GM12864 (cell line): Measurements from ENCODE around the gene ARID1B.

Experiments used
- DNase-seq: peaks from one replicate; pipeline ENCODE4 v3.0.0-alpha.2; 2011; ENCODE audit warnings: low read depth
- H3K4me3 ChIP-seq: 2 replicates; pipeline ENCODE4 v1.5.1; 2011; ENCODE audit warnings: mild to moderate bottlenecking, low read depth, low read length, control low read depth
- CTCF ChIP-seq: IDR thresholded peaks from 2 replicates; pipeline ENCODE4 v1.5.1; 2011; ENCODE audit warnings: low read depth, mild to moderate bottlenecking, moderate library complexity, low read length, control low read depth, inconsistent platforms; ENCODE audit errors: missing control alignments

ARID1B gene

GRCh38 chr6:156916130-156916801 is 139.1 kb downstream of the ARID1B start:
- no peak for TF ChIP-seq CTCF
- no peak for DNase-seq
- H3K4me3 ChIP-seq: peak overlapping the region; percentile 37

- peak; percentile 31 for DNase-seq
- no peak overlapping the region; the same call in 1 of the 2 replicates for H3K4me3 ChIP-seq
- TF ChIP-seq CTCF: no peak
Observed at GRCh38 chr6:156917213-156917612, 140.0 kb downstream of the ARID1B start.

GRCh38 chr6:156918647-156919046 is 141.5 kb downstream of the ARID1B start:
- no peak overlapping the region for H3K4me3 ChIP-seq
- TF ChIP-seq CTCF: no peak
- DNase-seq: no peak

- H3K4me3 ChIP-seq: no peak overlapping the region
- no peak for TF ChIP-seq CTCF
- DNase-seq: no peak
Observed at GRCh38 chr6:156919370-156919769, 142.2 kb downstream of the ARID1B start.

- H3K4me3 ChIP-seq: no peak overlapping the region
- DNase-seq: no peak
- TF ChIP-seq CTCF: no peak
Observed at GRCh38 chr6:156919814-156920369, 142.7 kb downstream of the ARID1B start.

GRCh38 chr6:156924246-156924645 is 147.1 kb downstream of the ARID1B start:
- no peak overlapping the region for H3K4me3 ChIP-seq
- no peak for DNase-seq
- no peak for TF ChIP-seq CTCF

- no peak for TF ChIP-seq CTCF
- no peak for DNase-seq
- no peak overlapping the region for H3K4me3 ChIP-seq
Observed at GRCh38 chr6:156925026-156925425, 147.8 kb downstream of the ARID1B start.
